GM19328 (cell line): Measurements from ENCODE around the gene TAF15.

Experiments used
- ATAC-seq: cut with Tn5 transposase; IDR thresholded peaks from one replicate; pipeline ENCODE4 v1.9.1; 2021; ENCODE audit warnings: mild to moderate bottlenecking, moderate library complexity; ENCODE audit not compliant: unreplicated experiment

TAF15 gene

DNA sequence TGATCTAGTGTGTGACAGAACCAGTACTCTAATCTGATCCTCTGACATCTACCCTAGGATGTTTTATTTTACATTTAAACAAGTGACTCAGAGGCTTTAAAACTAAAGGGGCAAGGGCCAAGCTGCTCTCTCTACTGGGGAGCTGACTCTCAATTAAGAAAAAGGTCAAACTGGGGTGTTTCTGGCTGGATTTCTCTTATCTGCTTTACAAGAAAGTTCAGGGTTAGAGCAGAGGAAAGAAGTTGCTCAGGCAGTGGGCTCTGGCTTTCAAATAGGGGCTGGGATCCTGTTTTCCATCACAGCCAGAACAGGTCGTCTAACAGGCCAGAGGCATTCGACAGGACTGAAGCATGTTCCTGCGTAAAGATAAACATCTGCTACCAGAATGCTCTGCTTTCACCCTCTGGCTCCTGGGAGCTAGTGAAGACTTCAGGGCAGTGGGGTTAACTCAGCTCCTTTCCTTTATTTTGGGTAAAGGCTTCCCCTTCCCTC is 22.3 kb upstream of the TAF15 start:
- ATAC-seq = no peak

DNA sequence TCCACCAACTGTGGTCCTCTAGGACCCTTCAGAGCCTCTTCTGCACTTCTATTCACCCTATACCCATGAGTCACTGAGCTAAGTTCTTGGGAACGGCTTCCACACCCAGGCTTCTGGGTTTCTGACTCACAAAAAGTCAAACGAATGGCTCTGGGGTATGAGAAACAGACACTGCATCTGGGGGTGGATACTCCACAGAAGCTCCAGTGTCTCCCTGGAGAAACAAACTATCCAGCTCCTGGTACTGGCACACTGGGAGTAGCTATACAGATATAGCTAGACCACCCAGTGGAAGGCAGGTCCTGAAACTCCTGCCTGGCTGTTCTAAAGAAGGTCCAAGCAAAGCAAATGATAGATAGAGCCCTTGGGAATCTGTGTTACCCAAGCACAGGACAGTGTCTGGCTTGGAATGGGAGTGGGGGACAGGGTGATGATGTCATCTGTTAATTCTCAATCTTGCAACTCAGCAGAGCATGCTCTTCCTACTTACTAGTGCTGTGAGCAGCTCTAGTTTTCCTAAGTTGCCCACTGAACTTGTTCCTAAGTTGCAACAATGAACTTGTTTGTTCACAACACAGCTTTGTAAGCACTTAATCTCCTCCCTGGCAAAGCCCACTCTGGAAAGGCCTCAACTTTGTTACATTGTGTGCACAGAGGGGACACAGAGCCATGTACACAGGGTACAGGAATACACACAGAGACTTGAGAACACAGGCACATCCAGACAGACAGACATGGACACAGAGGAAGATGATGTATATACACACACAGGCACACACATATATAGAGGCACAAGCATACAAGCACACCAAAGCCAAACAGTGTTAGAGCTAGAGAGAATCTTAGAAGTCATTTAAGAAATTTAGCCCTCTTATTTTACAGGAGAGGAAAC is 20.6 kb upstream of the TAF15 start:
- ATAC-seq = no peak

DNA sequence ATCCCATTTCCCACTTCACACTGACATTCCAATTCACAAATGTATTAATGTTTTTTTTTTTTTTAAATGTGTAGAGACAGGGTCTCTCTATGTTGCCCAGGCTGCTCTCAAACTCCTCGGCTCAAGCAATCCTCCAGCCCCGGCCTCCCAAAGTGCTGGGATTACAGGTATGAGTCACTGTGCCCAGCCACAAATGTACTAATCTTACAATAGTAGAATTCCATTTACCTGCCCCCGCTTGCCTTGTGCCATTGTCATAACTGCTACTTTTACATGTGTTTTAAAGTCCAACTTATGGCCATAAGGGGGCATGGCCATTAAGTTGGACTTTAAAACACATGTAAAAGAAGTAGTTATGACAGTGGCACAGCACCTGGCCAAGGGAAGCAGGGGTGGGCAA is 18.4 kb upstream of the TAF15 start:
- no peak for ATAC-seq

DNA sequence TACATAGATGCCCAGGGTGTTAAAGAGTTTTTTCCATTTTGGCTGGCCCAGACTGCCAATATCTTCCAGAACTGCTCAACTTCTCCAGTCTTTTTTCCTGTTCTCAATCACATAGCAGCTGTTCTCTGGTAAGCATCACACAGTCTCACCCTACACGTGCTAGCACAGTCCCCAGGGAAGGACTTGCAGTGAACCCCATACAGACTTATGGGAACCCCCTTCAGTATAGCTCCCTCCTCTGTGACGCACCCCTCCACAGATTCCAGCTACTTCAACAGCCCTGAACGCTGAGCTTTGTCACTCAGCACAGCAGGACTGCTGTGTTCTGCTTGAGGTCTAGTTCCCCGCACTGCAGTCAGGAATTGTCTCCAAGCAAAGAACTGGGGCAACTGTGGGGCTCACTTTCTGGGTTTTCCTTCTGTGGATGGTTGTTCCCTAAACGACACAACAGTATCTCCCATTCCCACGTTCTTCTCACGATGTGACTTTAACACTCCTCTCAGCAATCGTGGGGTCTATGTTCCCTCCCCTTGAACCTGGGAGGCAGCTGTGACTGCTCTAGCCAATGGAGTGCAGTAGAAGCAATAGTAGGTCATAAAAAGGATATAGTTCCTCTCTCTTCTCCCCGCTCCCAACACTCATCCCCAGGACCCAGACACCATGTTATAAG is 17.5 kb upstream of the TAF15 start:
- no peak for ATAC-seq

DNA sequence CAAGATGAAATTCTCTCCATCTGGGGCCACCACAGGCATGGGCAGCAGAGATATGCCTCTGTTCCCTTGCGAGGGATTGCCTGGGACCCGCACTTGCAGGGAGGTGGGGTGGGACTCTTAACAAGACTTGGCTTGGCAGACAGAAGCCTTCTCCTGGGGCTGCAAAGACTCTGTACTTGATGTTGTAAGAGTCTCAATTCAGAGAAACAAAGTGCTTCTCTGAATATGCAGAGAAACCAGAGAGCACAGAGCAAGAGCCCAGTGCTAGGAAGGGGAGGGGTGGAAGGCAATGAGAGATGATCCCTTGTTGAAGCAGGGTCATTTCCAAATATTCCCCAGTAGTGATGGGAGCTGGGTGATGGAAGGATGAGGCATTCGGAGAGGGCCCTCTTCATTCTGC is 16.0 kb upstream of the TAF15 start:
- ATAC-seq = no peak

DNA sequence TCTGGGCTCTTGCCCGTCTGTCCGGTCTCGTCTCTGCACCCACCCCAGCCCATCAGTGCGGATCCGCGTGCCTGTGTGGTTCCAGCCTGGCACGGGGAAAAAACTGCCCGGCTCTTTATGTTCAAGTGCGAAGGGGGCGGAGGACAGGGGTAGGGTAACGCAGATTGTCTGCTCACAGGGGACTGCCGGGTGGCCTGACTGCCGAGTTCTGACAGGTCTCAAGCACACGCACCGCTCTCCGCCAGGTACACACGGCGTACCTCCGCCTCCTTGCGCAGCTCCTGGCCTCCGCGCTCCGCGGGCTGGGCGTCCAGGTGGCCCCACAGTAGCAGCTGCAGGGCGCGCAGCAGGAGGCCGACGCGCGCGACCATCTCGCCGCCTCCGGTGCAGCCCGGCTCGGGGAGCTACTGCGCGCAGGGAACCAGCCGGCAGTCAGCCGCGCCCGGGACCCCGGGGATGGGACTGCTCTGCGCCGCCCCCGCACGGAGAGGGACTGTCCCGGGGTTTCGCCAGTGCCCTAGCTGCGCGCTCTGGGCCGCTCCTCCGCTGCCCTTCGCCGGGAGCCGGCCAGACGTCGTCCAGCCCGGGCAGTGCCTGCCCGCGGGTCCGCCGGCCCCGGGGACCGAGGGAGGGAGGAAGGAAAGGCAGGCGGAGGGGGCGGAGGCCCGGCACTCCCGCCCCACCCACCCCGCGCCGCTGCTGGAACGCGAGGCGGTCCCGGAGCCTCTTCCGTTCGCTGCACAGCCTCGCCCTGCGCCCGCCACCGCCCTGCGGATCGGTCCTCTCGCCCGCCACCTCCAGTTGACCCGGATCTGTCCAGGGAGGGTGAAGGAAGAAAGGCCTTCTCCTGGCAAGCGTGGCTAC is 14.0 kb upstream of the TAF15 start, which contains the start of gene MMP28:
Gene MMP28 (minus strand): TSS at position 635 of the 864 bp plus-strand sequence. CDS start 264 bp downstream, at position 371.
- no peak for ATAC-seq

DNA sequence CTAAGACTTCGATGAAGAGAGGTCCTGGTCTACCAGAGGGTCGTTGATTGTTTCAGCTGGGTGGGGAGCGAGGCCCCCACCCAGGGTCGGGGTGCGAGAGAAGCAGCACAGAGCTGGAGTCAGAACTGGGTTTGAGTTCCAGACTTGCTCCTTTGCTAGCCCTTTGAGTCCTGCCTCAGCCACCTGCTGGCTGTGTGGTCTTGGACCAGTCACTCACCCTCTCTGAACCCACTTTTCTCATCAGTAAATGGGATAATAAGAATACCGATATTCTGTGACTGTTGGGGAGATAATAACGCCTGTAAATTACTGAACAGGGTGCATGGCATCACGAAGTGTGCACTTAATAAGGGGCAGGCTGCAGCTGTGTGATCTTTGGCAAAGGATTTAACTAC is 13.4 kb upstream of the TAF15 start:
- no peak for ATAC-seq

DNA sequence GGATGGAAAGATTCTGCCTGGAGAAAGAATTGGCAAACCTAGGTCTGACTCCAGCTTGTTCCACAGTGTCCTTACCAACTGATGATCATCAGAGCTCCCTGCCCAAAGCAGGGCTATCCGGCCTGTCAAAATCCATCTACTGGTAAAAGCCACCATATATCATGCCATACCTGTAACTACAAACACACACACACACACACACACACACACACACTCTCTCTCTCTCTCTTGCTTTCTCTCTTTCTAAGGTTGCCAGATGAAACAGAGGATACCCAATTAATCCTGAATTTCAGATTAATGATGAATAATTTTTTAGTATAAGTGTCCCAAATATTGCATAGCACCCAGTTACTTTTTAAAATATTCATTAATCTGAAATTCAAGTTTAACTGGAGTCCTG is 12.3 kb upstream of the TAF15 start:
- no peak for ATAC-seq

DNA sequence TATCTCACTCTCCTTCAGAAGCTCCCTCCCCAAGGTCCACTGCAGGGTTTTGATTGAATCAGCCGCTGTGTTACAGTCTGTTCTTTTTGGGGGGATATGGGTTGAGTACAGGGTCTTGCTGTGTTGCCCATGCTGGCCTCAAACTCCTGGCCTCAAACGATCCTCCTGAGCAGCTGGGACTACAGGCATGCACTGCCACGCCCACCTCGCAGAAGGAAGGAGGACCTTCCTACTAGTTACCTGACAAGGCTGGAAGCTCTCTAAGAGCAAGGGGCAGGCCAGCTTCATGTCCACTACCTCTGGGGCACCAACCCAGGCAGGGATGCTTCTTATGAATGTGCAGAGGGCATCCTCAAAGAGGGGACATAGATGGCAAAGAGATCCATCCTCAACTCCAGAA is 11.9 kb upstream of the TAF15 start:
- ATAC-seq = no peak

DNA sequence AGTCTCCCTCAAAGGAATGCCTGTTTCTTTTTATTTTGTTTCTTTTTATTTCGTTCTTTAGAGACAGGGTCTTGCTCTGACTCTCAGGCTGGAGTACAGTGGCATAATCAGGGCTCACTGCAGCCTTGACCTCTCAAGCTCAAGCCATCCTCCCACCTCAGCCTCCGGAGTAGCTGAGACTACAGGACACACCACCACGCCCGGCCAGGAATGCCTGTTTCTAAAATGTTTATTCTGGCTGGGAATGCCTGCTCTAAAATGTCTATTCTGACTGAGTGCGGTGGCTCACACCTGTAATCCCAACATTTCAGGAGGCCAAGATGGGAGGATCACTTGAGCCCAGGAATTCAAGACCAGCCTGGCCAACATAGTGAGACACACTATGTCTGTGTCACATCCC is 11.4 kb upstream of the TAF15 start:
- no peak for ATAC-seq

DNA sequence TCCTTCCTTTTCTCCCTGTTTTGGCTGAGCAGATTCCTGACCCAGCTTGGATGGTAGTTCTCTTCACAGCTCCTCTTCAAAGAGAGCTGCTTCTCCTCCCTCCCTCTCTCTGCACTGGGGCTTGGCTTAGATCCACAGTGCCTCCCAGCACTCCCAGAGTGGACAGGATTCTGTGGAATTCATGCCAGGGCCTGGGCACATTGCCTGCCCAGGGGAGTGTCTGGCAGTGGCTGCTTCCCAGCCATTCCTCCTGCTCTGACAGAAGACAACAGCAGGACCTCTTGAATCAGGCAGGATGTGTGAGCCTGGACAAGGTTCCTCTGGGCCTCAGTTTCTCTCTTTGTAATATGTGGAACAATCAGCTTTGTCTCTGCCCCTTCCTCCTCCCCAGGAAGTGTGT is 9.3 kb upstream of the TAF15 start:
- ATAC-seq = no peak

DNA sequence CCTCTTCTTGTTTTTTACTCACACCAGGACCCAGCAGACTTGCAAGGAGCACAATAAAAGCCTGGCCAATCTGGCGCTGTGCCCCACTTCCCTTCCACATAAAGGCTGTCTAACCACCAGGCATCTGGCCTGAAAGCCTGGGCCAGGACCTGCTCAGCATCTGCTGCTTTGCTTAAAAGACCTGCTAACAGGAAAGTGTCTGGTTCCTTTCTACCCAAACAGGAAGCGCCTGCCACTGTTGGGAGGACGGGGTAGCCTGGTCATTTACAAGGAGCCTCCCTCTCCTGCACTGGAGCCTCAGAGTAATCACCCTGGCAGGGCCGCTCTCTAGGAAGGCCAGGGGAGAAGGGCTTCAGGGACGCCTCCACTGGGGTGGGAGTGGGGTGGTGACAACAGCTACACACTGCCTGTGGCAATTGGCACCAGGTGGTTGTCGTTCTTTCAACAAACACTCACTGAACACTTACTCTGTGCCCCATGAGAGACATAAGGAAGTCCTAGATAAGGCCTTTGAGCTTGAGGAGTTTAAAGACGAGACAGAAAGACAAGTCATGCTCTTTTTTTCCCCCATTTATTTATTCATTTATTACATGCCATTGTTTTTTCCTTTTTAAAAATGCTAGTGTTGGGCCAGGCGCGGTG is 7.6 kb upstream of the TAF15 start:
- ATAC-seq = no peak

DNA sequence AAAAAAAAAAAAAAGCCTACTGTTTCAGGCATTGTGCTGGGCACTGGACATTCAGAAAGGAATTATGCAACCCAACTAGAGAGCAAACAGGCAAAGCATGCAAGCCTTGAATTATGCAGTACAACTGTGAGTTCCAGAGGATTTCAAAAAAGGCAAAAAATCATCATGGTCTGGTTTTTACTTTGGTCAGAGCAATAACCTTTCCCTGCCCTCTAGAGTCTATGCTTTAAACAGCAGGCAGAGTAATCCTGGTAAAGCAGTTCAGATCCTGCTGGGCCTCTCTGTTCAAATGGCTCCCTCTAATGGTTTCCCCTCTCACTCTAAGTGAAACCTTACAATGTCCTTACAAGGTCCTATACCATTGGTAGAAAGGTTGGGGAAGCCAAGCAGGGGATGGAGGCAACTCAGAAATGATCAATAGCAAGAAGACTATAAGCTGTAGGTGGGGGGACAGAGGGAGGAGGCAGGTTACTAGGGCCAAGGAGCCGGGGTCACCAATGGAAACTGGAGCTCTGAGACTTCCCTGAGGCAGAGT is 4.6 kb upstream of the TAF15 start:
- no peak for ATAC-seq

DNA sequence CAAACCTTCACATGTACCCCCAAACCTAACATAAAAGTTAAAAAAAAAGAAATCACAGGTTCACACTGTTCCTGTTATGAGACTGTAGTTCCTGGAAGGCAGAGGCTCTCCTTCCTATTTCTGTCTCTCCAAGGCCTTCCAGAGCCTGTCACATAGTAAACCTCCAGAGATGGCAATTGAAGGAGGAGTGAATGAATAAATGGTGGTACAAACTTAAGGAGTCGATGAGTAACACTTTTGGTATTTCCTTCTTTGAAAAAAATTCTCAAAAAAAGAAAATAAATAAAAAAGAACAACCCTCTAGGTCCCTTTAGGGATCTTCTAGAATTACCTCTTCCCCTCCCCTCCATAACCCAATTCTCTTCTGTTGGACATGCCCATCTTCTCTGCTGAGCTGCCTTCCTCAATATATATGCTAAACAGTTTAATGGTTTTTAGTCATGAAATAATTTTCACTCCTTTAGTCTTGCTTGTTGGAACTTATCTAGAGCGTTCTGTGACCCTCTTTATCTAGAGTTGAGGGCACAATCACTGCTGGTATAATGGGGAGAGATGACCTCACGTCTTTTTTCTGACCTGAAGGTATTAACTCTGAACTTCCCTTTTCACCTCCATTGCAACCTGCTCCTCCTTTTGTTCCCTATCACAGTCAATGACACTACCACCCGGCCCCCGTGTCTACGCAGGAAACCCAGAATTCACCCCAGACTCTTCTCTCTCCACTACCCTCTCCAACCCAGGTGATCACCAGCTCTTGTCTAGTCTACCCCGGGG is 1.7 kb upstream of the TAF15 start:
- no peak for ATAC-seq

DNA sequence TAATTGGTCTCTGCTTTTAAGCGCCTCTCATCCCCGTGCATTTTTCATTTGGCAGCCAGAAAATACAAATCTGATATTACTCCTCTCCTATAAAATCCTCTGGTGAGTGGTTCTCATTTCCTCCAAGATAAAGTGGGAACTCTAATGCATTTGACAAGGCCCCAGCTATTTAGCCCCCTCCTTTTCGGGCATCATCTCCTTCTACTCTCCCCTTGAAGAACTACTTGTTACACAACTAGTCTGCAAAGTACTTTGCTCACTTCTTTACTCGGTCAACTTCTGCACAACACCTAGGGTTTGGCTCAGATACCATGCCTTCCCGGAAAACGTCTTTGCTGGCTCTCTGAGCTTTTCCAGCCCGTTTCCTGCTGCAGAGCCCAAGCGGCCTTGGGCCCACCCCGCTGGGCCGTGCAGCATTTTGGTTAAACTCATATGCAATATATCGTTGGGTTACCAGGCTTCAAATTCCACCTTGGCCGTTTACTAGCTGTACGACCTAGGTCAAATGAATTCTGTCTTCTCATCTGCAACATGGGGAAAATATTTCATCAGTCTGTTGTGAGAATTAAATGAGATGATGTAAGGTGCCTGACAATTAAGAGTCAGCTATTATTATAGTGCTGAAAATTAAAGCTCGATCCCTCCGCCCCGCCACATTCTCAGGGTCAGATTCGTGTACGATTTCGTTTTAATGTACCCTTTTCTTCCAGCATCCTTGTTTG is 883 bp upstream of the TAF15 start:
- no peak for ATAC-seq

DNA sequence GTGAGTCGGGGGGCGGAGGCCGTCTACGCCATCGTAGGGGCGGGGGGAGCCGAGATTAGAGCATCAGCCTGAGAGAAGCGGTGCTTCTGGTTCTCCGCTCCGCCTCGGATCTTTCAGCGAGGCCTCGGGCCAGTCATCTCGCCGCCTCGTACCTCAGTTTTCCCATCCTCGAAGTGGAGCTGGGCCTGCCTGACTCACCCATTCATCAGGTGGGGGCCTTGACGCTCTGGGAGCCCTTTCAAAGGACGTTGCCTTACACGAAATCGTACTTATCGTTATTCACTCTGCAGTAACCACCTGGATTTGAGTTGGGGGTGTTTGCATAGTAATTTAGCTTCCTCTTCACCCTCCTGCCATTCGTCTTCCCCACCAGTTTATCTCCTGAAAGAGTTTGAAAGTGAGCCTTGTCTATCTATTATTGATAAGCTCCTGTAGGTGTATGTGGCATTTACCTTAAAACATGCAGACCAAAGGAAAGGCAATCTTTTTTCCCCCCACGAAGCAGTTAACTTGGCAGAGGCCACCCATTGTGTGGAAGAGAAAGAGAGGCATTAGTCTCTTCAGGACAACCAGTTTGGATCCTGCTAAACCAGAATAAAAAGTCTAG is 674 bp downstream of the TAF15 start:
- no peak for ATAC-seq

DNA sequence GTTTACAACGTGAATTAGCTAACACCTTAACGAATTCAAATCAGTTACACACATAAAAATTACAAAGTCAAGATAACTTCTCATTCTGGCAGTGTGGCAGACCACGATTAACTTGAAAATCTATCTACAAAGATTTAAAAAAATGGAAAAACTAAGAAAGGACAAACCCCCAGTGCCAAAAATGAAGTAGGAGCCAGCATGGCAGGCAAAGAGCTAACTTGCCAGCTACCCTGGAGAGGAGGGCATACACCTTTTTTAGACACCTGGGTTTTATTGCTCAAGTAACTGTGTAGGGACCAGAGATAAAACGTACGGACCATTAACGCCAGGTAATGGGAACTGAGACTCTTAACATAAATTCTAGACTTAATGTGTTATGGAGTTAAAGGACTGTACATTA is 2.5 kb downstream of the TAF15 start:
- no peak for ATAC-seq

DNA sequence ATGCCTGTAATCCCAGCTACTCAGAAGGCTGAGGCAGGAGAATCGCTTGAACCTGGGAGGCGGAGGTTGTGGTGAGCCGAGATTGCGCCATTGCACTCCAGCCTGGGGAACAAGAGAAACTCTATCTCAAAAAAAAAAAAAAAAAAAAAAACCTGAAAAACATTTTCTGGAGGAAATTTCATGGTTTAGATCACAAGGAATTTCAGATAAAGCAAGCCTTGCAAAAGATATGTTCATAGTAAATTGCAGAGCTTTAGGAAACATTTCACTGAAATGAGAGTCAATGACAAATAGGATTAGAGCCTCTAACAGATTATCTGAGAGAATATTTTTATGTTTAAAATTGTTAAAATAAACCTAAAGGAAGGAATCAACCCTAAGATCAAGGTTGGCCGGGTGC is 3.2 kb downstream of the TAF15 start:
- ATAC-seq = no peak

DNA sequence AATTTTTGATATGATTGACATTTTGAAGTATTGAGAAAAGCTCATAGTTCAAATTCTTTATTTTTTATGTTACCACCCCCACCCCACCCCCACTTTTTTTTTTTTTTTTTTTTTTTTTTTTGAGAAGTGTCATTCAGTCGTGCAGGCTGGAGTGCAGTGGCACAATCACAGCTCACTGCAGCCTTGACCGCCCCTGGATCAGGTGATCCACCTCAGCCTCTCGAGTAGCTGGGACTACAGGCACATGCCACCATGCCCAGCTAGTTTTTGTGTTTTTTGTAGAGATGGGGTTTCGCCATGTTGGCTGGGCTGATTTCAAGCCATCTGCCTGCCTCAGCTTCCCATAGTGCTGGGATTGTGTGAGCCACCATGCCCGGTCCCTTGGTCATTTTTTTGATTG is 7.4 kb downstream of the TAF15 start:
- ATAC-seq = no peak
